Common myeloid progenitor, CD34-positive (primary cell): Measurements from ENCODE around the gene IL22RA1.

Experiments
- CTCF ChIA-PET: fragments of 350-600 bp; sonication (Branson Sonifier 250); formaldehyde crosslinking; loops from one replicate; lab custom pipeline; 2021; ENCODE audit warnings: antibody characterized with exemption; lab: Charles Lee
- POLR2A ChIA-PET: fragments of 350-600 bp; sonication (Branson Sonifier 250); formaldehyde crosslinking; loops from one replicate; lab custom pipeline; 2021; ENCODE audit warnings: antibody characterized with exemption; lab: Charles Lee
- DNase-seq, 3 donors: peaks; one replicate each; pipeline versions ENCODE4 v3.0.0 to v3.0.0-alpha.2; 2013
- H3K27ac ChIP-seq, 2 experiments: 1 replicate in 1 of 2; 2 replicates in 1 of 2; pipeline ENCODE4 v1.7.0; 2013; ENCODE audit warnings: inconsistent platforms in 2 of 2, low read length in 2 of 2, mild to moderate bottlenecking in 2 of 2, low read depth in 1 of 2, moderate library complexity in 1 of 2; ENCODE audit not compliant: severe bottlenecking in 2 of 2, insufficient read depth in 1 of 2, poor library complexity in 1 of 2
- H3K27me3 ChIP-seq, 5 experiments: replicated peaks in 2 of 5; 1 replicate in 3 of 5; 2 replicates in 2 of 5; pipeline versions ENCODE4 v1.6.1 to v1.7.0; 2013; ENCODE audit warnings: low read length in 4 of 5, mild to moderate bottlenecking in 2 of 5, moderate library complexity in 2 of 5, inconsistent platforms in 1 of 5; ENCODE audit not compliant: insufficient read depth in 5 of 5, control insufficient read depth in 4 of 5
- H3K36me3 ChIP-seq, 4 experiments: 1 replicate in 2 of 4; 2 replicates in 2 of 4; pipeline versions ENCODE4 v1.6.1 to v1.7.0; 2013; ENCODE audit warnings: low read length in 3 of 4, control low read depth in 1 of 4, mild to moderate bottlenecking in 1 of 4; ENCODE audit not compliant: control insufficient read depth in 4 of 4, insufficient read depth in 4 of 4
- H3K4me1 ChIP-seq, 4 experiments: 1 replicate in 3 of 4; 2 replicates in 1 of 4; pipeline versions ENCODE4 v1.6.1 to v1.7.1; 2013; ENCODE audit warnings: low read length in 3 of 4, mild to moderate bottlenecking in 3 of 4, control low read depth in 1 of 4, inconsistent platforms in 1 of 4, moderate library complexity in 1 of 4; ENCODE audit not compliant: control insufficient read depth in 4 of 4, insufficient read depth in 4 of 4; ENCODE audit errors: control extremely low read depth in 1 of 4
- H3K4me3 ChIP-seq, 7 experiments: 1 replicate in 4 of 7; 2 replicates in 3 of 7; pipeline versions ENCODE4 v1.5.1 to v1.7.0; 2013; ENCODE audit warnings: mild to moderate bottlenecking in 7 of 7, low read length in 6 of 7, moderate library complexity in 6 of 7, inconsistent platforms in 2 of 7, low read depth in 2 of 7, control low read depth in 1 of 7; ENCODE audit not compliant: insufficient read depth in 4 of 7, control insufficient read depth in 1 of 7; ENCODE audit errors: extremely low read depth in 1 of 7
- H3K9me3 ChIP-seq, 5 experiments: 1 replicate in 4 of 5; 2 replicates in 1 of 5; pipeline versions ENCODE4 v1.6.1 to v1.7.1; 2013; ENCODE audit warnings: low read length in 4 of 5, mild to moderate bottlenecking in 2 of 5, inconsistent platforms in 1 of 5, low read depth in 1 of 5, moderate library complexity in 1 of 5; ENCODE audit not compliant: control insufficient read depth in 4 of 5, insufficient read depth in 2 of 5; ENCODE audit errors: control extremely low read depth in 1 of 5
- WGBS: methylation state at CpG from one replicate; pipeline ENCODE4 v1.1.5; 2013; ENCODE audit not compliant: insufficient coverage; 5-methylcytosine and 5-hydroxymethylcytosine counted together

Gene IL22RA1

GRCh38 chr1:24186031-24186710 lies 43.2 kb upstream of the IL22RA1 start:
- Histone ChIP-seq H3K4me1 (peaks cover 8 to 24% (median 20%) of the 10 kb centered on the region in 4 experiments), H3K27me3 (peaks cover 0 to 44% (median 20%) of the 10 kb centered on the region in 5 experiments), H3K36me3 (no peaks in the 10 kb centered on the region), H3K9me3 (no peaks in the 10 kb centered on the region), H3K4me3 (no peak overlapping the region), H3K27ac (no peak overlapping the region)
- no peak for DNase-seq
- POLR2A ChIA-PET, result interaction anchor here (0.6 kb wide), 1 partner anchor 151 kb away, joined by 3 read pairs; no protein-coding TSS in a partner anchor
- whole genome bisulfite sequencing, result 78% methylated on average over 9 of the region's 13 CpGs
- CTCF ChIA-PET, result interaction anchor here (2.9 kb wide), 1 partner anchor 12 kb away, joined by 15 read pairs; no protein-coding TSS in a partner anchor

- CTCF ChIA-PET, result interaction anchor here (0.6 to 2.9 kb wide), 3 partner anchors 13 to 206 kb away, joined by 3 to 15 read pairs (median 4); no protein-coding TSS in a partner anchor
- POLR2A ChIA-PET, result no interaction called here
- H3K4me1 ChIP-seq, result peaks cover 8 to 20% (median 16%) of the 10 kb centered on the region in 4 experiments
- H3K27ac ChIP-seq, result no peak overlapping the region
- H3K9me3 ChIP-seq, result no peaks in the 10 kb centered on the region
- no peaks in the 10 kb centered on the region for H3K36me3 ChIP-seq
- H3K4me3 ChIP-seq, result no peak overlapping the region
- peaks cover 0 to 44% (median 20%) of the 10 kb centered on the region in 5 experiments for H3K27me3 ChIP-seq
- WGBS, result 100% methylated on average over 3 of the region's 4 CpGs
- DNase-seq, result no peak
Observed at GRCh38 chr1:24185076-24185475, 42.1 kb upstream of the IL22RA1 start.

- no peak overlapping the region for H3K4me3 ChIP-seq
- H3K9me3 ChIP-seq, result no peaks in the 10 kb centered on the region
- DNase-seq, result no peak
- no peaks in the 10 kb centered on the region for H3K36me3 ChIP-seq
- ChIA-PET CTCF (interaction anchor here (0.6 kb wide), 2 partner anchors 17 to 219 kb away, joined by 4 read pairs; no protein-coding TSS in a partner anchor), POLR2A (interaction anchor here (0.6 kb wide), 1 partner anchor 253 kb away, joined by 8 read pairs; no protein-coding TSS in a partner anchor)
- peaks cover 0 to 5% (median 2%) of the 10 kb centered on the region in 4 experiments for H3K4me1 ChIP-seq
- no peak overlapping the region for H3K27ac ChIP-seq
- H3K27me3 ChIP-seq, result peaks cover 0 to 36% (median 15%) of the 10 kb centered on the region in 5 experiments
- 96% methylated on average over 4 of the region's 6 CpGs for WGBS
Observed at GRCh38 chr1:24182061-24182460, 39.1 kb upstream of the IL22RA1 start.

- ChIA-PET CTCF (interaction anchor here (0.6 kb wide), 1 partner anchor 18 kb away, joined by 4 read pairs; no protein-coding TSS in a partner anchor), POLR2A (interaction anchor here (0.6 kb wide), 1 partner anchor 253 kb away, joined by 8 read pairs; no protein-coding TSS in a partner anchor)
- WGBS, result 96% methylated on average over 5 of the region's 5 CpGs
- H3K27ac ChIP-seq, result no peak overlapping the region
- H3K9me3 ChIP-seq, result no peaks in the 10 kb centered on the region
- no peak overlapping the region for H3K4me3 ChIP-seq
- no peak for DNase-seq
- peaks cover 0 to under 1% (median 0%) of the 10 kb centered on the region in 4 experiments for H3K4me1 ChIP-seq
- H3K36me3 ChIP-seq, result no peaks in the 10 kb centered on the region
- H3K27me3 ChIP-seq, result peaks cover 0 to 32% (median 10%) of the 10 kb centered on the region in 5 experiments
Observed at GRCh38 chr1:24181619-24182018, 38.7 kb upstream of the IL22RA1 start.

GRCh38 chr1:24180676-24181075 lies 37.7 kb upstream of the IL22RA1 start:
- Histone ChIP-seq H3K4me1 (no peaks in the 10 kb centered on the region), H3K9me3 (no peaks in the 10 kb centered on the region), H3K27ac (no peak overlapping the region), H3K27me3 (peaks cover 0 to 23% (median 7%) of the 10 kb centered on the region in 5 experiments), H3K36me3 (no peaks in the 10 kb centered on the region), H3K4me3 (no peak overlapping the region)
- ChIA-PET CTCF (interaction anchor here (1.5 kb wide), 1 partner anchor 18 kb away, joined by 4 read pairs; no protein-coding TSS in a partner anchor), POLR2A (no interaction called here)
- DNase-seq, result no peak
- WGBS, result 95% methylated on average over 4 of the region's 6 CpGs

- no peak for DNase-seq
- Histone ChIP-seq H3K4me3 (no peak overlapping the region), H3K9me3 (peaks cover 0 to 2% (median 0%) of the 10 kb centered on the region in 5 experiments), H3K27ac (no peak overlapping the region), H3K4me1 (no peaks in the 10 kb centered on the region), H3K36me3 (no peaks in the 10 kb centered on the region), H3K27me3 (peaks cover 0 to 15% (median 2%) of the 10 kb centered on the region in 5 experiments)
- CTCF ChIA-PET, result interaction anchor here (0.8 to 1.7 kb wide), 3 partner anchors 10 to 212 kb away, joined by 3 to 5 read pairs (median 4); no protein-coding TSS in a partner anchor
- WGBS, result 73% methylated on average over 5 of the region's 10 CpGs
- POLR2A ChIA-PET, result no interaction called here
Observed at GRCh38 chr1:24179251-24179840, 36.4 kb upstream of the IL22RA1 start.
